GM20431 (cell line): Measurements from ENCODE around the gene CMTR2.
"Not testable (repeated sequence)": the region's sequence is repeated elsewhere in the genome, so short reads cannot be mapped to it uniquely, and the experiment has no call there.

Source experiments
- in situ Hi-C: fragments of 300-500 bp; cut with MseI, MboI; formaldehyde crosslinking; loops from one replicate; pipeline ENCODE4 v1.15.0; 2020; ENCODE audit warnings: low sequenced_read_pairs; ENCODE audit not compliant: unreplicated experiment

CMTR2 gene, protein sequence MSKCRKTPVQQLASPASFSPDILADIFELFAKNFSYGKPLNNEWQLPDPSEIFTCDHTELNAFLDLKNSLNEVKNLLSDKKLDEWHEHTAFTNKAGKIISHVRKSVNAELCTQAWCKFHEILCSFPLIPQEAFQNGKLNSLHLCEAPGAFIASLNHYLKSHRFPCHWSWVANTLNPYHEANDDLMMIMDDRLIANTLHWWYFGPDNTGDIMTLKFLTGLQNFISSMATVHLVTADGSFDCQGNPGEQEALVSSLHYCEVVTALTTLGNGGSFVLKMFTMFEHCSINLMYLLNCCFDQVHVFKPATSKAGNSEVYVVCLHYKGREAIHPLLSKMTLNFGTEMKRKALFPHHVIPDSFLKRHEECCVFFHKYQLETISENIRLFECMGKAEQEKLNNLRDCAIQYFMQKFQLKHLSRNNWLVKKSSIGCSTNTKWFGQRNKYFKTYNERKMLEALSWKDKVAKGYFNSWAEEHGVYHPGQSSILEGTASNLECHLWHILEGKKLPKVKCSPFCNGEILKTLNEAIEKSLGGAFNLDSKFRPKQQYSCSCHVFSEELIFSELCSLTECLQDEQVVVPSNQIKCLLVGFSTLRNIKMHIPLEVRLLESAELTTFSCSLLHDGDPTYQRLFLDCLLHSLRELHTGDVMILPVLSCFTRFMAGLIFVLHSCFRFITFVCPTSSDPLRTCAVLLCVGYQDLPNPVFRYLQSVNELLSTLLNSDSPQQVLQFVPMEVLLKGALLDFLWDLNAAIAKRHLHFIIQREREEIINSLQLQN

DNA sequence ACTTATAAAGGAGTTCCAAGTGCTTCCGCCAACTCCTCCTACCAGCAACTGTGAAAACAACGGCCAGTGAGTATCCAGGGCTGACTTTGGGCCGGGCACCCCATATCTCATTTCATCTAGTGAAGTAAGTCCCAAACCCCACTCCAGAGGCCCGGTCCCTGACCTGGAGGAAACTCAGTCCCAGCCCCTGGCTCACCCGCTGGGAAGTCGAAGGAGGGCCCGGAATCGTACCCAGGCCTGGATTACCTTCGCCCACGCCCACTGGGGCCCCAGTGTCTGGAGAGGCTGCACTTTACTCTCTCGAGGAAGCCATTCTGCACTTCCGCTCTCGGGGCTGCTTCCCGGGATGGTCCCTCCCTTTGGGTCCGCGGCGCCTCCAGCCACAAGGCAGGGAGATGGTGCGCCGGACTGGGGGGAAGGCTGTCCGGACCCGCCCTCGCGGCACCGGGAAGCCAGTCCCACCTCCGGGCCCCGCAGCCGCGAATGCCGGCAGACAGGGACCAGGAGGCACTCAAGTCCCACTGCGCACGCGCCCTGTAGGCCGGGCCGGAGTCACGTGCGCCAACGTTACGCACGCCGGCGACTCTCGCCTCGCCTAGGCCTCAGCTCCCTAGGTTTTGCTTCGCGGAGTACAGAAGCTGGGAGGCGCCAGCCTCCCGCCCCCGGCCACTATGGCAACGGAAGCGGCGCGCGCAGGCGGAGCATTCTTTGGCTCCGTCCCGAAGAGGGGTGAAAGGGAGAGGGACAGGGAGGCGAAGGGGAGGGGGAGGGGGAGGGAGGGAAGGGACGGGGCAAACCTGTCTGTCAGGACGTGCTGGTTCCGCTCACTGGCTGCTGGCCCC lies at the start of gene CMTR2:
Gene CMTR2, minus strand, starts transcription at position 513 of the 842 bp plus-strand sequence. CDS start 3,482 bp downstream, outside the sequence.
- in situ Hi-C loops = no loop called here

DNA sequence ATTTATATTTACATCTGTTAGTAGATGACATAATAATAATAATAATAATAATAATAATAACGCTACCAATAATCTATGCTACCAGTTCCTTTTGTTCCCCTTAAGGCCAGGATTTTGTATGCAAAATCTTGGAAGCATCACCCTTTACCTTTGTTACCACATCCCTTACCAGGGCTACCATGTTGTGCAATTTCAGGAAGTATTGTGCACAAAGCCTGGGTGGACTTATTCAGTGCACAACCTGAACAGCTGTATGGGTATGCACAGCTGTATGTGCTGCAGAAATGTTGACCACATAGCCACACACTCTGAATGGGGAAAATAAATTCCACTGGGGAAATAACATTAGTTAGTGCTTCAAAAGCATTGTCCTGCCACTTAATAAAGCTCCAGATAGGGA lies 49.4 kb upstream of the CMTR2 start:
- in situ Hi-C loops = no loop called here

DNA sequence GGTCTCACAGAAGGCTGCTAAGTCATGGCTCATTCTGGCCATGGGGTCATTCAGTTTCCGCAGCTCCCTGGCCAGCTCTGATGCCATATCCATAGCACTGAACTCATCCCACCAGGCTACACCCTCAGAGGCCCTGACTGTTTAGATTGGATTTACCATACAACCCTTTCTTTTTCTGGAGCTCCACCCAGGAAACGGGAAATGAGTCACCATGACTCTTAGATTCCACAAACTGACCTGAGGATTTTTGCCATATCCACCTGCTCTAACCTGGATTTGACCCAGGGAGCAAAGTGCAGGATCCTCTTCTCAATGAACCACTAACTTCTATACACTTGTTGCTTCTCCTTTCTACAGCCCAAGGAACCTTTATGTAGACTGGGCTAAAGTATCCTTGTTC lies 49.0 kb upstream of the CMTR2 start:
- in situ Hi-C loops = no loop called here

DNA sequence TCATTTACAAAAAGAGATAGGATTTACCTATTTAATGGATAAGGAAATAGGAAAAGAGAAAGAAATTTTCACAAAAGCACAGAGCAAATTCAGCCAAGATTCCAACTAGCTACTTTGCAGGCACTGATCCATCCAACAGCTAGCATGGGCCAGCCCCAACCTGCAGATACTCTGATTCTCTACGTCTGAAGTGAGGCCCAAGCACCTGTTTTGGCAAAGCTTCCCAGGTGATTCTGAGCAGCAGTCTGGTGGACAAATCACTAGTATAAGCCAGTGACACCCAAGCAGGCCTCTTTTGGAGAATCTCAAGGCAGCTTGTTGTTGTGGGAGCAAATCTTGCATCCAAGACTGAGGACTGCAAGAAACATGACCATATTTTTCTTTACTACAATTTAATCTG lies 48.4 kb upstream of the CMTR2 start:
- in situ Hi-C loops = no loop called here

DNA sequence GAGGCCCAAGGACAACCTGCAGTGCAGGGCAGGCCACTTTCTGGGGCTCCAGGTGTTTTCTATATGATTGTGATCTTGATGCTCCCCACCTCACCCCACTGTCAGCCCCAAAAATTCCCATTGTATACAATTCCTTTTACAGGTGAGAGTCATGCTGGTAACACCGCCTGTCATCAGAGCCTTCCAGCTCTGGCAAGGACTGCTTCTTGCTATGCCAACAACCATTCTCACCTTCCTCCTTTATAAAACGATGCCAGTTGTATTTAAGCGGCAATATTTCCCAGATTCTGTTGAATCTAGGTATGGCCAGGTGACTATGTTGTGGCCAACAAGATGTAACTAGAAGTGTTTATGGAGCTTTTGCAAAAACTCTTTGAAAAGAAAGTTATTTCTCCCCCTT lies 38.9 kb upstream of the CMTR2 start:
- in situ Hi-C loops = no loop called here

DNA sequence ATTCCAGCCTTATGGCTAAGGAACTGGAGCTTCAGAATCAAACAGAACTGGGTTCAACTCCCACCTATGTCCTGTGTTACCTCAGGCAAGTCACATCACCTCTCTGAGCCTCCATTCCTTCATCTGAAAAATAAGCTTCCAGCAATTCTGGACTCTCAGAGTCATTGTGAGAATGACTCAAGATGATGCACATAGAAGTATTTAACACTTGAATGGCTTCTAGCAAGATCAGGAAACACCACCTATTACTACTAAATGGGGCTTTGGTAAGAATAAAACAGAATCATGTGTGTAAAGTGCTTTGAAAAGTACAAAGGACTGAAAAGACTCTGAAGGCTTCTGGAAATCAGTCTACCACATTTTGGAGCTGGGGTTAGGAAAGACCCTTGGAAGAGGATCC lies 38.5 kb upstream of the CMTR2 start:
- in situ Hi-C loops = no loop called here

DNA sequence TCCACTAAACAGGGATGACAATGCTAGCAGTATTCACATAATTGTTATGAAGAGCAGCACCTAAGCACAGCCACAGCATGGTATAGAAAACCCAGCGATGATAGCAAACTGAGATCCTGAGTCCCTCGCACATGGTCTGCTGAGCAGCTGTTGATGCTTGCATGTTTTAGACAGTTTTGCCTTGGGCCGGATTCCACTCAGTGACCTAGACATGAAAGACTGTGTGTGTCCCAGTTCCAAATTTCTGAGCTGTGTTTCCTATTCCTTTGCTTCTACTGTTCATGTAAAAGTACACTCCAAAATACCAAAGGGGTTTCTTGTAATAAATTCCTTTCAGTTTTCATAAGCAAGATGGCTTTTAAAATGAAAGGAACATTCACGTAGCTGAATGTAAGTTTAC lies 30.8 kb upstream of the CMTR2 start:
- in situ Hi-C loops = no loop called here

DNA sequence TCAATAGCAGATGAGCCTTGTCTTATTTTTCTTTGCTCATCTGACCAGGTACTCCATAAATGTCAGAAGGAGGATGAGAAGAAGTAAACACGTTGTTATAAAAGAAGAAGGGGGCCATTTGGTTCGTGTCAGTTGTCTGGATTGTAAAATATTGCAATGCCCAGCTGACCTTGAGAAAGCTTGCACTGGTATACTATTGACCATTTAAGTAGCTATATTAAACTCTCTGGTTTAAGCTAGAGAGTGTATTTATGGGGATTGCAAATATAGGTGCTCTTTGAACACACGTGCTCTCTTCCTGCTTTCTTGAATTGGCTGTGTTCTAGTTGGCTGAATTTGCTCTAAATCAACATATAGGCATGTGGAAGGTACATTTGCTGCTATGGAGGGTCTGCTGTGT lies 26.1 kb upstream of the CMTR2 start:
- in situ Hi-C loops = no loop called here

DNA sequence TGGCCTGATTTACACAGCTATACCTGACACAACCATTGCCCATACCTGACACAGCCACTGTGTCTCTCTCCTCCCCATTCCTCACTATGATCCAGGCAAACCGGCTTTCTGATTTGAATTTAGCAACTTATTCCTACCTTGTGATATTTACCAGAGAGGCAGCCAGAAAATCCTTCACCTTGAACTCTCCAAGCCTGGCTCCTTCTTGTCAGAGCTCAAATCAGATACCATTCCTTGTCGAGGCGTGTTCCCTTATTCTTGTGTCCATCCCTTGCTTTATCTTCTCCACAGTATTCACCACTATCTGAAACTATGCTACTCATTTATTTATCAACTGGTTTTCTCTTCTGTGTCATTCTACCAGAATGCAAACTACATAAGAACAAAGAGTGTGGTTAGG lies 24.4 kb upstream of the CMTR2 start:
- in situ Hi-C loops = not testable (repeated sequence)

DNA sequence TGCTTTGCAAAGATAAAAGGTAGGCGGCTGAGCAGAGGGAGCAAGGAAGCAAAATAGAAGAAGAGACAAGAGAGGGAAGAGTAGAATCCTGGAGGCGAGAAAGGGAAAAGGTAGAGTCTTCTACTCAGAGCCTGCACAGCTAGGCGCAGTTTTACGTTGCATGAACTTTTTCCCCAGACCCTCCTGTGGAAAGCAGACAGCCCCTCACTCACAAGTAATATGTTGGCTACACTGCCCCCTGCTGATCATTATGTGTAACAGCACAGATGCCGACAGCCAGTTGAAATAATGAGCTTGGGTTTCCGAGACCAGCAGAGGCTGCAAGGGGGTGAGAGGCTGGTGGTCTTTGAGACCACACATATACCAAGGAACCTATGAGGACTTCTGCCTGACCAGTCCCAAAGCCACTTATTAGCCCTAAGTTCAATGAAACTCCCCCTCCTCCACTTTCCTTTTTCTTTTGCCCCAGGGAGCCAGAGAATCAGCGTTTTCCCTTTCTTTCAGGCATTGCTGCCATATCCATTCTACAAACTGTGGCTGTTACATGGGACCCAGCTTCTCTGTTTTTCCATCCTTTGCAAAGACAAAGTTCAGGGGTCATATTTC lies 22.5 kb upstream of the CMTR2 start:
- in situ Hi-C loops = no loop called here

DNA sequence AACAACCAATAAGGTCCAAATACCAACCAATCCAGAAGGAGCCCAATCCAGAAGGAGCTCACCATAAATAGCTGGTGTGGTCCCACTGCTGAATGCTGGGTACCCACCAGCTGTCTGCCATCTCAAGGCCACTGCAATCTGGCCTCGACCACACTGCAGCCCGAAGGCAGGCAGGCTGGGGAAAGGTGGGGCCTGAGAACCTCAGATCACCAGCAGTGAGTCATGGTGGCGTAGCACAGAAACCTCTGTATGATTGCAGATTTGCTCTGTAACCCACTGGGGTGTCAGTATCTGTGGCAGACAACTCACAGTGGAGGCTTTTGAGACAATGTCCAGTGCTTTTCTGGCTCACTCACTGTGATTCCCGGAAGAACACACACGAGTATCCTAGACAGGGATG lies 14.7 kb upstream of the CMTR2 start:
- in situ Hi-C loops = no loop called here

DNA sequence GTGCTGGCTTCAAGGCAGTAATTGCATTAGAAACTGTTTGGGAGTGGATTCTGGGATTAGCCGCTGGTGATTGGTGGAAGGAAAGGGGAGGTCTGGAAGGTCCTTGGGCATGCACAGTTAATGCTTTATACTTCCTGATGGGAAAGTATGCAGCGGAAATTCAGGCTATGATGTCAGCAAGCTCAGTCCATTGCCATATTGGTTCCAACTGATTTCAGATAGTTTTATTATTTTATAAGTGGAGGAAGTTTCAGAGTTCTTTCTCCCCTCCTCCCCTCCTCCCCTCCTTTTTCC lies 8.1 kb upstream of the CMTR2 start:
- in situ Hi-C loops = no loop called here

DNA sequence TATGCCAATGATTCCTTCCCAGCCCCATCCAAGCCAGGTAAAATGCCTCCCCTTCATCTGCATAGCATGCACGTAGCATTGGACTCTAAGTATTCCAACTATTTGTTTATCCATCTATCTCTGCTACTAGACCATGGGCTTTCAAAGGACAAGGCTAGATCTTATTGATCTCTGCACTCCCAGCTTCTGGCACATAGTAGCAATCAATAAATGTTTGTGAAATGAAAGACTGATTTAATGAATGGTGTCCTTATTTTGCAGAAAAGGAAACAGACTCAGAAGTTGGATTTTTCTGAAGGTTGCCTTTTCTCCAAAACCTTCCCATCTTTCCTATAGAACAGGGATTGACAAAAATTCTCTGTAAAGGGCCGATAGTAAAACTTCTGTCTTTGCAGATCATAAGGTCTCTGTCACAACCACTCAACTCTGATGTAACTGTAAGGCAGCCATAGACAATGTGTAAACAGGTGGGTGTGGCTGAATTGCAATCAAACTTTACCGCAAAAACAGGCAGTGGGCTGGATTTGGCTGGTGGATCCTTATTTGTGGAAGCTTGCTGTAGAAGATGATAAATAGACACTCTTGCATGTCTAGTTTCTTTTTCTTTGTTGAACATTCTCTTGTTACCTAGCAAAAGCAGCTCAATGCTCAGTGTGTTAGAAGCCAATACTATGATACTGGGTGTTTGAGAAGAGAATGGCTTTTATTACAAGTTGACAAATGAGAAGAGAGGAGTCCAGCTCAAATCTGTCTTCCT lies 7.6 kb upstream of the CMTR2 start:
- in situ Hi-C loops = no loop called here

DNA sequence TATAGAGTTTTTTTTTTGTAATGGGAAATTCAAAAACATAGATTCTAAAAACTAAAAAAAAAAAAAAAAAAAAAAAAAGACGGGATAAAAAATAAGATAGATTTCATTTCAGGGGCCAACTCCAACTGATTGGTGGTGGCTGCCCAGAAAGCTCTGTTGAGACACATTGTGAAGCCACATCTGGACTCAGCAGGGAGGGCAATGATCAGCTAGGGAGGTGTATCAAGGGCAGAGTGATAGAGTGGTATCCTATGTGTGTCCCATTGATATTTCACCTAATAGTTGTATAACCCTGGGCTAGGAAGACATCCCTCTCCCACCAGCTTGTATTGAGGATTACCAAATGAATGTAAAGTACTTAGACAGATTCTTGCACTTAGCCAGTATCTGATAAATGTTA lies 6.7 kb upstream of the CMTR2 start:
- in situ Hi-C loops = no loop called here

DNA sequence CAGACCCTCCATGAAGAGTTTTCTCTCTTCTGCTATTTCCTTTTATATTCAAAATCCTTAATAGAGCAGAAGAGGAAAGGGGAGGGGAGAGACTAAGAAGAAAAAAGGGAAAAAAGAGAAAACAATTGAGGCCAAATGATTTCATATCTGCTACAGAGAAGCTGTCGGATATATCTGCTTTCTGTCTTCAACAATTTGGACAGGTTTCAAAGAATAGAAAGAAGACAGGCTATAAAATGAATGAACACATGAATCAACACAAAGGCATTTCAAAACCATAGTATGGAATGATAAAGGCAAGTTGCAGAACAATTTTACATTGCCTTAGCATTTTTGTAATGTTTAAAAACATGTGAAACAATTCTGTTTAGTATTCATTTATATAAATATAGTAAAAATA lies 4.7 kb upstream of the CMTR2 start:
- in situ Hi-C loops = no loop called here

DNA sequence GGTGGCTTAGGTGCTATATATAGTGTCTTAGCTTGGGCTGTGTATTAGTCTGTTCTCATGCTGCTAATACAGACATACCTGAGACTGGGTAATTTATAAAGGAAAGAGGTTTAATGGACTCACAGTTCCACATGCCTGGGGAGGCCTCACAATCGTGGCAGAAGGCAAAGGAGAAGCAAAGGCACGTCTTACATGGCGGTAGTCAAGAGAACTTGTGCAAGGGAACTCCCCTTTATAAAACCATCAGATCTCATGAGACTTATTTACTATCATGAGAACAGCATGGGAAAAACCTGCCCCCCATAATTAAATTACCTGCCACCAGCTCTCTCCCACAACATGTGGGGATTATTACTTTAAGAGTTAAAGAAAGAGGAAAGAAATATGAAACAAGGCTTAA lies 2.9 kb upstream of the CMTR2 start:
- in situ Hi-C loops = not testable (repeated sequence)

DNA sequence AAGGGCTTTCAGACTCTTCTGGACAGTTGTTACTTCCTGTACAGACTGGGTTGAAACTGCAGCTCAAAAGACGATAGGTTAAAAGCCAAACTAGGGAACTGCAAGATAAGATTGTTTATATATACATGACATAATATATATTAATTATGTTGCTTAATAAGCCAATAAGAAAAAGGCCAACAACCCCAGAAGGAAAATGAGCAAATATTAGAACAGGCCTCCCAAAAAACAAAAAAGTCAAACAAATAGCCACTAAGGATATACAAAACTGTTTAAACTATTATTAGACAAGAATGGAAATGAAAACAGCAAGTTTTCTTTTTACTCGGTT lies 495 bp upstream of the CMTR2 start:
- in situ Hi-C loops = no loop called here

DNA sequence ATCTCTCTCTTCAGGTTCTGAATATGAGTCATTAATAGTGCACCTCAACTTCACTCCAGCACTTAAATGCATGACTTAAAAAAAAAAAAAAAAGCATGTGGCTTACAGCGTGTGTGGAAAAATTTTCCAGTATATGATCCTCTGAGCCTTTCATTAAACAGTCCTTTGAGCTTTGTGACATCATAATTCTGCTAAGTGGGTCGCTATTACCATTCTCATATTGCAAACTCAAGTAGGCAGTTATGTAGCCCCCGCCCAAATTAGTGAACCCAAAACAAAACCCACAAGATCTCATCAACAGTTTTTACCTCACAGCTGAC lies 672 bp downstream of the CMTR2 start:
- in situ Hi-C loops = no loop called here

DNA sequence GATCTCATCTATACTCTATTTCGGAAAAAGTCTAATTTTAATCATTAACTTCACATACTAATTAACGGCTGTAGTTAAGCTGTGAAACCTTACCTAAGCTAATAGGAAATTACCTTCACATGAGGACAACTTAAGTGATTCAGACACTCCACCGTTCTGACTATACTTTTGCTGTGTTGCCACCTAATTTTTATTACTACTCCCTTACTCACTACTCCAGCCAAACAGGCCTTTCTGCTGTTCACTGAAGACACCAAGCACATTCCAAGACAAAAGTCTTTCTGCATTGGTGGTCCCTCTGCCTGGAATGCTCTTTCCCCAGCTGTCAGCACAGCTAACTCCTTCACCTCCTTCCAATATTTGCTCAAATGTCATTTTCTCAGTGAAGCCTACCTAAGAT lies 1.3 kb downstream of the CMTR2 start:
- in situ Hi-C loops = no loop called here

DNA sequence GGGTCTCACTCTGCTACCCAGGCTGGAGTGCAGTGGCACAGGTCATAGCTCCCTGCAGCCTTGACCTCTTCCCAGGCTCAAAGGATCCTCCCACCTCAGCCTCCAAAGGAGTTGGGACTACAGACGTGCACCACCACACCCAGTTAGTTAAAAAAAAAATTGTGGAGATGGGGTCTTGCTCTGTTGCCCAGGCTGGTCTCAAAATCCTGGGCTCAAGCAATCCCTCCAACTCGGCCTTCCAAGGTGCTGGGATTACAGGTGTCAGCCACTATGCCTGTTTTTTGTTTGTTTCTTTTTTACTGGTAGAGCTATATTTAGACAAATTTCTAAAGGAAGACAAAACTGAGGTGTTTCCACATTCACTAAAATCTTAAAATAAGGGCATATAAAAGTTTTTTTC lies 1.7 kb downstream of the CMTR2 start:
- in situ Hi-C loops = no loop called here
